Right atrium auricular region (tissue), 2 donors: ENCODE results near the gene GALNT18. TPM values are rescaled to one million over a fixed set of nuclear protein-coding genes. Genes with fewer than 3 reads are reported as not detected.

Experiments used
- DNase-seq: peaks from one replicate; pipeline ENCODE4 v3.0.0-alpha.2; 2019; ENCODE audit warnings: low spot score
- H3K27ac ChIP-seq, 2 donors: fragments of 200-600 bp; sonication (generic); 1 replicate in 1 of 2; 2 replicates in 1 of 2; pipeline ENCODE4 v1.5.1; 2016 to 2019
- H3K27me3 ChIP-seq, 2 donors: fragments of 200-600 bp; sonication (generic); one replicate each; pipeline versions ENCODE4 v1.5.1 to v1.6.0; 2017 to 2019
- H3K36me3 ChIP-seq: fragments of 200-600 bp; sonication (generic); one replicate; pipeline ENCODE4 v1.5.1; 2016
- H3K4me1 ChIP-seq, 2 donors: fragments of 200-600 bp; sonication (generic); one replicate each; pipeline versions ENCODE4 v1.5.1 to v1.6.0; 2017 to 2019
- H3K4me3 ChIP-seq, 2 donors: fragments of 200-600 bp; sonication (generic); 1 replicate in 1 of 2; 2 replicates in 1 of 2; pipeline ENCODE4 v1.5.1; 2017 to 2019; ENCODE audit warnings: mild to moderate bottlenecking in 1 of 2, moderate library complexity in 1 of 2
- H3K9me3 ChIP-seq, 2 donors: fragments of 200-600 bp; sonication (generic); one replicate each; pipeline ENCODE4 v1.5.1; 2019
- CTCF ChIP-seq, 2 donors: fragments of 200-600 bp; sonication (generic); IDR thresholded peaks; one replicate each; pipeline ENCODE4 v1.5.1; 2019; ENCODE audit warnings: antibody characterized with exemption in 2 of 2
- total RNA-seq, 2 donors: library from RNA; depleted of rRNA; stranded (reverse); fragments of >200 nt; gene quantifications; one replicate each; pipeline ENCODE4 v1.1.0, GENCODE V29; 2016

GALNT18 gene
- total RNA-seq, 2 donors from 2014 or later, result 22.2 to 26.8 TPM

GRCh38 chr11:11659567-11660362 is 38.0 kb upstream of the GALNT18 start:
- Histone ChIP-seq H3K27ac (no peak overlapping the region), H3K27me3 (no peaks in the 10 kb centered on the region), H3K4me3 (no peak overlapping the region), H3K36me3 (no peaks in the 10 kb centered on the region), H3K9me3 (no peaks in the 10 kb centered on the region), H3K4me1 (no peaks in the 10 kb centered on the region)
- TF ChIP-seq CTCF (IDR thresholded peaks at IDR 0.05), result no peak
- DNase-seq, result no peak

- no peak for TF ChIP-seq CTCF (IDR thresholded peaks at IDR 0.05)
Observed at GRCh38 chr11:11657218-11657955, 35.6 kb upstream of the GALNT18 start.

GRCh38 chr11:11641581-11641980 is 19.8 kb upstream of the GALNT18 start:
- no peak for DNase-seq
- H3K27me3 ChIP-seq, result no peaks in the 10 kb centered on the region

More at GRCh38 chr11:11657218-11657955, 35.6 kb upstream of the GALNT18 start:
- no peak for DNase-seq
- no peak overlapping the region for H3K4me3 ChIP-seq
- H3K36me3 ChIP-seq, result no peaks in the 10 kb centered on the region
- H3K27ac ChIP-seq, result no peak overlapping the region
- no peaks in the 10 kb centered on the region for H3K27me3 ChIP-seq
- no peaks in the 10 kb centered on the region for H3K4me1 ChIP-seq
- H3K9me3 ChIP-seq, result no peaks in the 10 kb centered on the region

GRCh38 chr11:11640996-11641395 is 19.2 kb upstream of the GALNT18 start:
- DNase-seq, result no peak
- peak overlapping the region; percentile 0 to 1 for H3K27ac ChIP-seq

More at GRCh38 chr11:11641581-11641980, 19.8 kb upstream of the GALNT18 start:
- no peaks in the 10 kb centered on the region for H3K36me3 ChIP-seq
- no peak overlapping the region for H3K4me3 ChIP-seq
- H3K9me3 ChIP-seq, result no peaks in the 10 kb centered on the region
- TF ChIP-seq CTCF (IDR thresholded peaks at IDR 0.05), result no peak
- H3K27ac ChIP-seq, result no peak overlapping the region
- no peaks in the 10 kb centered on the region for H3K4me1 ChIP-seq

GRCh38 chr11:11640152-11640551 is 18.3 kb upstream of the GALNT18 start:
- no peak overlapping the region for H3K27ac ChIP-seq
- DNase-seq, result no peak

More at GRCh38 chr11:11640996-11641395, 19.2 kb upstream of the GALNT18 start:
- Histone ChIP-seq H3K4me1 (no peaks in the 10 kb centered on the region), H3K36me3 (no peaks in the 10 kb centered on the region), H3K4me3 (no peak overlapping the region), H3K27me3 (no peaks in the 10 kb centered on the region), H3K9me3 (no peaks in the 10 kb centered on the region)
- no peak for TF ChIP-seq CTCF (IDR thresholded peaks at IDR 0.05)

More at GRCh38 chr11:11640152-11640551, 18.3 kb upstream of the GALNT18 start:
- H3K36me3 ChIP-seq, result no peaks in the 10 kb centered on the region
- no peaks in the 10 kb centered on the region for H3K27me3 ChIP-seq
- H3K9me3 ChIP-seq, result no peaks in the 10 kb centered on the region
- no peak for TF ChIP-seq CTCF (IDR thresholded peaks at IDR 0.05)
- H3K4me3 ChIP-seq, result no peak overlapping the region
- no peaks in the 10 kb centered on the region for H3K4me1 ChIP-seq
